ENCODE results near the gene HOXA7.

DNA sequence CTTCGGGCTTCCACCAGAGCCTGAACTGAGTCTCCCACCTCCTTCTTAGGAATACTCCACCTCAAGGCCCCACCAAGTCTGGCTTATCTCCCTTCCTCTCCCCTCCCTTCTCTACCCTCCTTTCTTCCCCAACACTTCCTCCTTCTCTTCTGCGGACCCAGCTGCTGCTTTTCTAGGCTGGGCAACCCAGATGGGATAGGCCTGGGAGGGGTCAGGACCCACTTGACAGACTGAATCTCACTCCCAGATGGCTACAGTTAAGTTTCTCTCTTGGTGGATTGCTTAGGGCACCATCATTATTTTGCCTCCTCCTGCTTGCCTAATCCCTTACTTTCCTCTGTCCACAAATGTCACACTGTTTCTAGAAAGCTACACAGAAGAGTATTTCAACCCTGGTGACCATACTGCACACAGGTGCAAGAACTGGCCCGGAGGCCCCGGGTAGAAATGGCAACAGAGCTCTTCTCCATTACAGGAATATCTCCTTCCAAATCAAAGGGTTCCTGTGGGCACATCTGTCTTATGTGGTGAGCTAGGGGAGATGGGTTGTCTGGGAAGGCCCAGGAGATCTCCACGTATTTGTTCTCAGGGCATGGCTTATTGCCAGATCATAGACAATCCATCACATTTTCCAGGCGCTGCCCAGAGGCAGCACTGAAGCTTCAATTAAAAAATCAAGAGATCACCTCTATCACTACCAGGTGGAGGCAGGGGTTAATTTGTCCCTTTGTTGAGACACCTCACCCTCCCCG lies 33.7 kb upstream of the HOXA7 start:
- TF ChIP-seq, protein P1, sequence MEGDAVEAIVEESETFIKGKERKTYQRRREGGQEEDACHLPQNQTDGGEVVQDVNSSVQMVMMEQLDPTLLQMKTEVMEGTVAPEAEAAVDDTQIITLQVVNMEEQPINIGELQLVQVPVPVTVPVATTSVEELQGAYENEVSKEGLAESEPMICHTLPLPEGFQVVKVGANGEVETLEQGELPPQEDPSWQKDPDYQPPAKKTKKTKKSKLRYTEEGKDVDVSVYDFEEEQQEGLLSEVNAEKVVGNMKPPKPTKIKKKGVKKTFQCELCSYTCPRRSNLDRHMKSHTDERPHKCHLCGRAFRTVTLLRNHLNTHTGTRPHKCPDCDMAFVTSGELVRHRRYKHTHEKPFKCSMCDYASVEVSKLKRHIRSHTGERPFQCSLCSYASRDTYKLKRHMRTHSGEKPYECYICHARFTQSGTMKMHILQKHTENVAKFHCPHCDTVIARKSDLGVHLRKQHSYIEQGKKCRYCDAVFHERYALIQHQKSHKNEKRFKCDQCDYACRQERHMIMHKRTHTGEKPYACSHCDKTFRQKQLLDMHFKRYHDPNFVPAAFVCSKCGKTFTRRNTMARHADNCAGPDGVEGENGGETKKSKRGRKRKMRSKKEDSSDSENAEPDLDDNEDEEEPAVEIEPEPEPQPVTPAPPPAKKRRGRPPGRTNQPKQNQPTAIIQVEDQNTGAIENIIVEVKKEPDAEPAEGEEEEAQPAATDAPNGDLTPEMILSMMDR (IDR thresholded peaks at IDR 0.05) = no peak
- TF ChIP-seq ZFX (IDR thresholded peaks at IDR 0.05; ENCODE audit: borderline replicate concordance) = no peak
